K562 (cell line): ENCODE measurements around the gene TENM4. TPM values are rescaled to one million over a fixed set of nuclear protein-coding genes. Genes with fewer than 3 reads are reported as not detected.
A peak's percentile ranks its signal among the peaks of the same experiment; 100 is the strongest.

ENCODE experiments used
- ATAC-seq: fragments of 200-7000 bp; cut with Tn5 transposase; 3 replicates; pipeline ENCODE4 v1.9.1; 2020; ENCODE audit warnings: moderate library complexity
- BruUV-seq: library from RNA; stranded (reverse); fragments of 400-500 nt; replicated peaks from 2 replicates; lab custom pipeline; 2021; lab: Mats Ljungman, UMichigan
- CTCF ChIA-PET: fragments of 300-600 bp; formaldehyde crosslinking; extraction: SDS; loops from one replicate; lab custom pipeline; 2021; ENCODE audit warnings: low intra/inter-chr PET ratio; lab: Yijun Ruan, JAX
- POLR2A ChIA-PET: fragments of 300-600, 350-650 bp; sonication (Branson Sonifier 250); formaldehyde crosslinking; extraction: SDS; loops from one replicate; lab custom pipeline; 2021; ENCODE audit warnings: antibody characterized with exemption, inconsistent platforms; lab: Yijun Ruan, JAX
- DNase-seq, 4 experiments: peaks; one replicate each; pipeline versions ENCODE4 v3.0.0 to v3.0.0-alpha.2; 2011 to 2018; ENCODE audit warnings: low spot score in 3 of 4, mixed read lengths in 3 of 4; ENCODE audit errors: extremely low read depth in 1 of 4
- FAIRE-seq: peaks from 2 replicates; lab custom pipeline; 2011; peaks lifted over from hg19 to GRCh38; lab: Jason Lieb, UNC
- H2AFZ ChIP-seq: 2 replicates; pipeline ENCODE4 v1.6.0; 2011; ENCODE audit warnings: low read depth, low read length, control low read depth, inconsistent platforms
- H3K27ac ChIP-seq: fragments of 200-600 bp; 3 replicates; pipeline ENCODE4 v1.8.0; 2011; ENCODE audit warnings: low read depth, mild to moderate bottlenecking, control low read depth, inconsistent platforms, low read length, moderate library complexity, mixed read lengths; ENCODE audit errors: extremely low read depth
- H3K27me3 ChIP-seq, 2 experiments: fragments of 300-600 bp in 1 of 2; 2 replicates in 1 of 2; 3 replicates in 1 of 2; pipeline versions ENCODE4 v1.6.0 to v1.8.0; 2011; ENCODE audit warnings: inconsistent platforms in 2 of 2, low read length in 2 of 2, mild to moderate bottlenecking in 1 of 2, mixed read lengths in 1 of 2, moderate library complexity in 1 of 2; ENCODE audit not compliant: control insufficient read depth in 2 of 2, insufficient read depth in 2 of 2
- H3K36me3 ChIP-seq: fragments of 300-600 bp; 3 replicates; pipeline ENCODE4 v1.8.0; 2011; ENCODE audit warnings: mild to moderate bottlenecking, low read length, inconsistent platforms; ENCODE audit not compliant: control insufficient read depth, insufficient read depth
- H3K4me1 ChIP-seq, 2 experiments: fragments of 200-600 bp in 1 of 2; replicated peaks in 1 of 2; 2 replicates in 1 of 2; 3 replicates in 1 of 2; pipeline versions ENCODE4 v1.5.1 to v1.8.0; 2011; ENCODE audit warnings: inconsistent platforms in 2 of 2, low read length in 2 of 2, mild to moderate bottlenecking in 1 of 2, mixed read lengths in 1 of 2, moderate library complexity in 1 of 2; ENCODE audit not compliant: control insufficient read depth in 2 of 2, insufficient read depth in 2 of 2
- H3K4me2 ChIP-seq: 2 replicates; pipeline ENCODE4 v1.6.1; 2011; ENCODE audit warnings: low read length, control low read depth, inconsistent platforms, mixed read lengths; ENCODE audit not compliant: insufficient read depth
- H3K4me3 ChIP-seq: fragments of 200-600 bp; sonication (generic), shearing (Covaris generic); 2 replicates; pipeline ENCODE4 v1.5.1; 2016; ENCODE audit warnings: control low read depth, inconsistent platforms
- H3K79me2 ChIP-seq: fragments of 200-600 bp; 3 replicates; pipeline ENCODE4 v1.8.0; 2011; ENCODE audit warnings: low read length, inconsistent platforms; ENCODE audit not compliant: control insufficient read depth, insufficient read depth
- H3K9ac ChIP-seq, 2 experiments: 2 replicates each; pipeline versions ENCODE4 v1.6.0 to v1.6.1; 2011; ENCODE audit warnings: low read depth in 2 of 2, low read length in 2 of 2, control low read depth in 1 of 2, inconsistent platforms in 1 of 2, mild to moderate bottlenecking in 1 of 2, mixed read lengths in 1 of 2; ENCODE audit not compliant: insufficient read depth in 1 of 2
- H3K9me1 ChIP-seq: one replicate; pipeline ENCODE4 v1.6.0; 2011; ENCODE audit warnings: inconsistent platforms, mild to moderate bottlenecking, low read length, moderate library complexity; ENCODE audit not compliant: control insufficient read depth, insufficient read depth
- H3K9me3 ChIP-seq: replicated peaks from 2 replicates; pipeline ENCODE4 v1.5.1; 2011; ENCODE audit warnings: low read depth, low read length, inconsistent platforms; ENCODE audit not compliant: control insufficient read depth, insufficient read depth
- H4K20me1 ChIP-seq: replicated peaks from 2 replicates; pipeline ENCODE4 v1.6.1; 2011; ENCODE audit warnings: low read length, inconsistent platforms, mixed read lengths; ENCODE audit not compliant: control insufficient read depth, insufficient read depth
- CEBPZ ChIP-seq: fragments of 150-350 bp; IDR thresholded peaks from 2 replicates; pipeline ENCODE4 v1.6.1; 2014; ENCODE audit warnings: low read depth, mild to moderate bottlenecking, low read length, borderline replicate concordance
- E2F3 ChIP-seq: fragments of 250-450 bp; sonication (Bioruptor Pico); IDR thresholded peaks from 2 replicates; pipeline ENCODE4 v1.4.0; 2020; ENCODE audit warnings: mild to moderate bottlenecking
- ELF1 ChIP-seq: fragments of 200-800 bp; sonication (Bioruptor generic); IDR thresholded peaks from 2 replicates; pipeline ENCODE4 v1.6.1; 2016; ENCODE audit warnings: missing genetic modification characterization, missing compliant biosample characterization
- GATAD2A ChIP-seq: fragments of 450-650 bp; IDR thresholded peaks from 2 replicates; pipeline ENCODE4 v1.6.1; 2017
- KLF16 ChIP-seq: IDR thresholded peaks from 2 replicates; pipeline ENCODE4 v1.6.1; 2016; ENCODE audit warnings: antibody characterized with exemption
- NELFE ChIP-seq: IDR thresholded peaks from 2 replicates; pipeline ENCODE4 v1.6.1; 2011; ENCODE audit warnings: mild to moderate bottlenecking; ENCODE audit not compliant: insufficient read depth, insufficient read length
- RCOR1 ChIP-seq, 2 experiments: IDR thresholded peaks; 2 replicates each; pipeline ENCODE4 v1.6.1; 2012; ENCODE audit warnings: low read depth in 2 of 2, low read length in 2 of 2, borderline replicate concordance in 1 of 2, improper control_type of control experiment in 1 of 2
- SRSF1 ChIP-seq: fragments of 200-400 bp; formaldehyde crosslinking; IDR thresholded peaks from 2 replicates; pipeline ENCODE4 v1.6.1; 2017; ENCODE audit warnings: mild to moderate bottlenecking, low read depth, low read length, moderate library complexity
- STAG1 ChIP-seq: sonication (generic); formaldehyde crosslinking; IDR thresholded peaks from 2 replicates; pipeline ENCODE4 v1.5.0; 2020; ENCODE audit warnings: missing genetic modification reagents, borderline replicate concordance
- ZNF174 ChIP-seq: fragments of 250-450 bp; sonication (Bioruptor Pico); IDR thresholded peaks from 2 replicates; pipeline ENCODE4 v1.4.0; 2020; ENCODE audit warnings: mild to moderate bottlenecking
- ZNF830 ChIP-seq: fragments of 250-450 bp; sonication (Bioruptor Pico); IDR thresholded peaks from 2 replicates; pipeline ENCODE4 v1.5.0; 2021; ENCODE audit warnings: mild to moderate bottlenecking
- WGBS: fragments of 100-300 bp; shearing (Covaris generic); methylation state at CpG from one replicate; pipeline ENCODE4 v1.1.6; 2016; ENCODE audit warnings: low coverage, mixed read lengths; ENCODE audit not compliant: insufficient coverage; ENCODE audit errors: missing lambda C conversion rate; 5-methylcytosine and 5-hydroxymethylcytosine counted together
- in situ Hi-C: fragments of 300-500 bp; cut with MboI; formaldehyde crosslinking; loops from 4 replicates; pipeline ENCODE4 v1.15.0; 2018; ENCODE audit warnings: inconsistent platforms, mixed read lengths
- intact Hi-C: fragments of 100-400 bp; cut with micrococcal nuclease; formaldehyde crosslinking; loops from 2 replicates; pipeline ENCODE4 v1.14.2; 2022
- polyA plus RNA-seq, 8 experiments: library from polyadenylated mRNA; depleted of rRNA in 4 of 8; stranded (reverse) in 5 of 8; unstranded in 3 of 8; fragments of >200 nt; fragmentation: Nextera tagmentation in 2 of 8; fragmentation: Illumina TruSeq in 1 of 8; extraction: Ambion mirVana in 2 of 8; extraction: Trizol in 1 of 8; gene quantifications; 2 replicates each; pipeline versions ENCODE4 v1.2.1 to v1.2.3, GENCODE V29; 2011 to 2014; ENCODE audit warnings: inconsistent platforms in 1 of 8, missing spikeins in 1 of 8
- total RNA-seq, 7 experiments: library from RNA; depleted of rRNA in 6 of 7; stranded (reverse); fragments of >200 nt in 6 of 7; fragmentation: Illumina TruSeq in 2 of 7; extraction: Trizol in 2 of 7; gene quantifications; 2 replicates each; pipeline versions ENCODE4 v1.2.1 to v1.2.3, GENCODE V29; 2011 to 2021; ENCODE audit warnings: low replicate concordance in 1 of 7
- TF ChIP-seq, protein P1 (sequence below): sonication (generic); formaldehyde crosslinking; IDR thresholded peaks from 2 replicates; pipeline ENCODE4 v1.8.0; 2022; ENCODE audit warnings: mild to moderate bottlenecking, low read depth, missing genetic modification reagents

The TENM4 gene
- total and polyA plus RNA-seq, 9 of the 15 experiments (the other 6 are each of a cell fraction or from before 2014, with no cell fraction given), result 0.16 TPM; not detected in 8

DNA sequence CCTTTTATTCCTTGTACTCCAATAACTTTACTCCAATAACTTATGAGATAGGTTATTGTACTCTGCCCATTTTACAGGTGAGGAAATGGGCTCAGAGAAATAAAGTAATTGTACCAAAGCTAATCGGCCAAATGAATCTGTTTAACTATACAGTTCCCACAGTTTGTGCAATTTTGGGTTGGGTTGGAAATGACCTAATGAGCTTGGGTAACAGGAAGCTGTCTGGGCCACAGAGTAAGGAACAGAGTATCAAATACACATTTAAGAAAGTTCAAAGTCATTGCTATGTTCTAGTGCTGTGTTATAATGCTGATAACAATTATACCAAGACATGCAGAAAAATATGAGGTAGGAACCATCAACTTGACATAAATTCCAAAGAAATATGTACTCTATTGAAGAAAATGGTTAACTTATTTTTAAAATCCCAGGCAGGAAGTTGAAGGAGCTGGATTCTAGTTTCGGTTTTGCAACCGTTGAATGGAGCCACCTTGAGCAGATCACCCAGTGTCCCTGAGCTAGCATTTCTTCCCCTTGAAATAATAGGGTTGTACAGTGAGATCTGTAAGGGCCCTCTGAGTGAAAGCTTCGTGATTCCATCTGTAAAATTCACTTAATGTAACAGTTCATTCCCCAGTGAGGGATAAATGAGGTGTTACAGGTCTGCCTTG is 505.3 kb downstream of the TENM4 start:
- Histone ChIP-seq H3K79me2 (no peaks in the 10 kb centered on the region), H3K4me2 (no peak overlapping the region), H4K20me1 (no peaks in the 10 kb centered on the region), H3K9ac (no peak overlapping the region), H3K4me3 (no peak overlapping the region), H3K9me1 (no peaks in the 10 kb centered on the region), H3K36me3 (no peaks in the 10 kb centered on the region; the same call in 2 of the 3 replicates), H3K9me3 (no peaks in the 10 kb centered on the region), H3K27ac (no peak overlapping the region), H3K4me1 (no peaks in the 10 kb centered on the region), H3K27me3 (peaks cover 6 to 11% of the 10 kb centered on the region in 2 experiments; a peak in 2 of 5 replicates), H2AFZ (no peak overlapping the region)
- intact Hi-C loops (no loop called here), in situ Hi-C loops (no loop called here)
- DNase-seq, result no peak
- POLR2A ChIA-PET, result no interaction called here
- FAIRE-seq, result no peak
- no peak for ATAC-seq
- BruUV-seq, result no TSS peak
- CTCF ChIA-PET, result no interaction called here
- WGBS, result 2% methylated on average over 4 of the region's 4 CpGs
- TF ChIP-seq ZNF830 (CRISPR knock-in tag), result no peak
- TF ChIP-seq ELF1 (tag), result peak; percentile 15; the same call in 1 of the 2 replicates

- Histone ChIP-seq H3K27me3 (peaks cover 6 to 14% of the 10 kb centered on the region in 2 experiments; a peak in 2 of 5 replicates), H2AFZ (no peak overlapping the region), H3K36me3 (no peaks in the 10 kb centered on the region; the same call in 2 of the 3 replicates), H3K4me1 (no peaks in the 10 kb centered on the region), H4K20me1 (no peaks in the 10 kb centered on the region), H3K9me1 (no peaks in the 10 kb centered on the region), H3K9me3 (no peaks in the 10 kb centered on the region), H3K27ac (no peak overlapping the region), H3K4me2 (no peak overlapping the region), H3K9ac (no peak overlapping the region), H3K79me2 (no peaks in the 10 kb centered on the region), H3K4me3 (no peak overlapping the region)
- intact Hi-C loops, result no loop called here
- ATAC-seq, result no peak
- no TSS peak for BruUV-seq
- POLR2A ChIA-PET, result no interaction called here
- FAIRE-seq, result no peak
- in situ Hi-C loops, result no loop called here
- DNase-seq, result no peak
- WGBS, result 0% methylated on average over 5 of the region's 5 CpGs
- CTCF ChIA-PET, result no interaction called here
- TF ChIP-seq STAG1 (CRISPR knock-in tag), result no peak
- no peak for TF ChIP-seq E2F3 (CRISPR knock-in tag)
- TF ChIP-seq GATAD2A, result no peak
- no peak for TF ChIP-seq NELFE
- no peak for TF ChIP-seq ZNF174
- no peak for TF ChIP-seq SRSF1
- TF ChIP-seq CEBPZ, result no peak
- TF ChIP-seq, protein P1, sequence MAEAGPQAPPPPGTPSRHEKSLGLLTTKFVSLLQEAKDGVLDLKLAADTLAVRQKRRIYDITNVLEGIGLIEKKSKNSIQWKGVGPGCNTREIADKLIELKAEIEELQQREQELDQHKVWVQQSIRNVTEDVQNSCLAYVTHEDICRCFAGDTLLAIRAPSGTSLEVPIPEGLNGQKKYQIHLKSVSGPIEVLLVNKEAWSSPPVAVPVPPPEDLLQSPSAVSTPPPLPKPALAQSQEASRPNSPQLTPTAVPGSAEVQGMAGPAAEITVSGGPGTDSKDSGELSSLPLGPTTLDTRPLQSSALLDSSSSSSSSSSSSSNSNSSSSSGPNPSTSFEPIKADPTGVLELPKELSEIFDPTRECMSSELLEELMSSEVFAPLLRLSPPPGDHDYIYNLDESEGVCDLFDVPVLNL (CRISPR knock-in tag), result no peak
- TF ChIP-seq RCOR1 (IDR thresholded peaks at IDR 0.05; ENCODE audit: borderline replicate concordance in 1 of 2, low read depth in 2 of 2, low read length in 2 of 2), result no peak
- no peak for TF ChIP-seq KLF16
These were observed 507.5 kb downstream of the TENM4 start for GRCh38 chr11:78933350-78933749.
